NCI-H226 (cell line): ENCODE data around the gene COX17.
"Not testable (repeated sequence)": the region's sequence is repeated elsewhere in the genome, so short reads cannot be mapped to it uniquely, and the experiment has no call there.

Experiments
- DNase-seq: peaks from one replicate; pipeline ENCODE4 v3.0.0-alpha.2; 2015

COX17 gene

GRCh38 chr3:119676771-119677640 lies at the start of gene COX17:
TSS of gene COX17 (minus strand) at chr3:119677406. CDS start at chr3:119677310, 96 bp downstream.
- peak; percentile 84 for DNase-seq

- DNase-seq, result no peak
These were observed 49.7 kb upstream of the COX17 start for GRCh38 chr3:119726909-119727308.

GRCh38 chr3:119723022-119723421 lies 45.8 kb upstream of the COX17 start:
- no peak for DNase-seq

GRCh38 chr3:119717520-119717919 lies 40.3 kb upstream of the COX17 start:
- DNase-seq, result no peak

GRCh38 chr3:119716998-119717397 lies 39.8 kb upstream of the COX17 start:
- no peak for DNase-seq

- DNase-seq, result no peak
These were observed 37.9 kb upstream of the COX17 start for GRCh38 chr3:119715105-119715504.

- DNase-seq, result no peak
These were observed 26.8 kb upstream of the COX17 start for GRCh38 chr3:119703820-119704531.

GRCh38 chr3:119702530-119703527 lies 25.6 kb upstream of the COX17 start, which contains the start of gene CFAP91:
TSS of gene CFAP91 (plus strand) at chr3:119703022. CDS start at chr3:119703099, 77 bp downstream.
- DNase-seq, result peak; percentile 57

- DNase-seq, result no peak
These were observed 23.9 kb upstream of the COX17 start for GRCh38 chr3:119700920-119701734.

- DNase-seq, result no peak
These were observed 23.2 kb upstream of the COX17 start for GRCh38 chr3:119700269-119700919.

GRCh38 chr3:119697394-119697793 lies 20.2 kb upstream of the COX17 start:
- no peak for DNase-seq

GRCh38 chr3:119695480-119695879 lies 18.3 kb upstream of the COX17 start:
- DNase-seq, result no peak

GRCh38 chr3:119690043-119690656 lies 12.9 kb upstream of the COX17 start:
- no peak for DNase-seq

GRCh38 chr3:119683421-119683820 lies 6.2 kb upstream of the COX17 start:
- DNase-seq, result no peak

GRCh38 chr3:119681279-119681678 lies 4.1 kb upstream of the COX17 start:
- no peak for DNase-seq

GRCh38 chr3:119679874-119680273 lies 2.7 kb upstream of the COX17 start:
- DNase-seq, result no peak

GRCh38 chr3:119678209-119678608 lies 1.0 kb upstream of the COX17 start:
- DNase-seq, result not testable (repeated sequence)

- no peak for DNase-seq
These were observed 382 bp upstream of the COX17 start for GRCh38 chr3:119677641-119677934.

- DNase-seq, result no peak
These were observed 1.2 kb downstream of the COX17 start for GRCh38 chr3:119676020-119676419.

GRCh38 chr3:119675188-119675874 lies 1.9 kb downstream of the COX17 start:
- DNase-seq, result no peak
